Stimulated activated CD4-positive, alpha-beta T cell treated with anti-CD3 and anti-CD28 coated beads, Interleukin-1b, Interleukin-23, amount 100 ng/mL, for 48 hours (primary cell): Measurements from ENCODE around the gene LIPC.

ENCODE experiments used
- DNase-seq: peaks from one replicate; pipeline ENCODE4 v3.0.0-alpha.2; 2020

The LIPC gene

GRCh38 chr15:58501006-58501405 lies 69.2 kb downstream of the LIPC start:
- DNase-seq = no peak

GRCh38 chr15:58501636-58502188 lies 69.9 kb downstream of the LIPC start:
- DNase-seq = no peak

GRCh38 chr15:58503139-58504027 lies 71.6 kb downstream of the LIPC start:
- no peak for DNase-seq

GRCh38 chr15:58504674-58505234 lies 73.0 kb downstream of the LIPC start:
- no peak for DNase-seq

- no peak for DNase-seq
These were observed 73.8 kb downstream of the LIPC start for GRCh38 chr15:58505581-58505980.

- DNase-seq = no peak
These were observed 74.3 kb downstream of the LIPC start for GRCh38 chr15:58506064-58506490.

GRCh38 chr15:58506783-58507668 lies 75.2 kb downstream of the LIPC start:
- DNase-seq = no peak

GRCh38 chr15:58509556-58509955 lies 77.8 kb downstream of the LIPC start:
- no peak for DNase-seq

GRCh38 chr15:58510715-58511598 lies 79.2 kb downstream of the LIPC start:
- DNase-seq = no peak

GRCh38 chr15:58511599-58511987 lies 79.8 kb downstream of the LIPC start:
- DNase-seq = no peak

- no peak for DNase-seq
These were observed 80.7 kb downstream of the LIPC start for GRCh38 chr15:58512522-58512921.

GRCh38 chr15:58513008-58513407 lies 81.2 kb downstream of the LIPC start:
- DNase-seq = no peak

- DNase-seq = no peak
These were observed 82.0 kb downstream of the LIPC start for GRCh38 chr15:58513726-58514336.

GRCh38 chr15:58515807-58516206 lies 84.0 kb downstream of the LIPC start:
- peak; percentile 30 for DNase-seq

- DNase-seq = peak; percentile 20
These were observed 85.5 kb downstream of the LIPC start for GRCh38 chr15:58517252-58517681.

GRCh38 chr15:58517682-58518525 lies 86.1 kb downstream of the LIPC start:
- no peak for DNase-seq

GRCh38 chr15:58518626-58519025 lies 86.8 kb downstream of the LIPC start:
- no peak for DNase-seq

GRCh38 chr15:58519516-58519915 lies 87.7 kb downstream of the LIPC start:
- DNase-seq = no peak

- no peak for DNase-seq
These were observed 88.7 kb downstream of the LIPC start for GRCh38 chr15:58520464-58520863.

GRCh38 chr15:58520936-58521292 lies 89.1 kb downstream of the LIPC start:
- DNase-seq = no peak
